Iris pigment epithelial cell (primary cell): ENCODE results near the gene FCAMR.
"Not testable (repeated sequence)": the region's sequence is repeated elsewhere in the genome, so short reads cannot be mapped to it uniquely, and the experiment has no call there.

ENCODE experiments used
- DNase-seq: peaks from one replicate; pipeline ENCODE4 v3.0.0-alpha.2; 2011; ENCODE audit warnings: low read depth

The FCAMR gene

GRCh38 chr1:206931709-206932108, 38.6 kb downstream of the FCAMR start:
- DNase-seq = no peak

GRCh38 chr1:206930210-206930798, 40.0 kb downstream of the FCAMR start:
- no peak for DNase-seq

- DNase-seq = no peak
These were observed 40.7 kb downstream of the FCAMR start for GRCh38 chr1:206929524-206929923.

- no peak for DNase-seq
These were observed 44.0 kb downstream of the FCAMR start for GRCh38 chr1:206926286-206926685.

- DNase-seq = no peak
These were observed 45.0 kb downstream of the FCAMR start for GRCh38 chr1:206925106-206925736.

- no peak for DNase-seq
These were observed 45.6 kb downstream of the FCAMR start for GRCh38 chr1:206924592-206925105.

- DNase-seq = not testable (repeated sequence)
These were observed 46.2 kb downstream of the FCAMR start for GRCh38 chr1:206923961-206924557.

- no peak for DNase-seq
These were observed 47.0 kb downstream of the FCAMR start for GRCh38 chr1:206923009-206923960.

GRCh38 chr1:206922524-206922923, 47.7 kb downstream of the FCAMR start:
- DNase-seq = no peak

- no peak for DNase-seq
These were observed 48.4 kb downstream of the FCAMR start, which contains the start of gene FCMR for GRCh38 chr1:206921772-206922265. TSS of gene FCMR (minus strand) at chr1:206921941. CDS start at chr1:206921854, 87 bp downstream.

- DNase-seq = no peak
These were observed 52.2 kb downstream of the FCAMR start for GRCh38 chr1:206918076-206918475.

GRCh38 chr1:206916000-206916709, 54.1 kb downstream of the FCAMR start:
- no peak for DNase-seq

- no peak for DNase-seq
These were observed 55.1 kb downstream of the FCAMR start for GRCh38 chr1:206915030-206915735.

GRCh38 chr1:206913766-206914537, 56.3 kb downstream of the FCAMR start:
- no peak for DNase-seq

GRCh38 chr1:206912445-206913095, 57.7 kb downstream of the FCAMR start:
- peak; percentile 68 for DNase-seq

GRCh38 chr1:206911064-206911663, 59.1 kb downstream of the FCAMR start:
- DNase-seq = peak; percentile 66

GRCh38 chr1:206909883-206910318, 60.4 kb downstream of the FCAMR start:
- no peak for DNase-seq

- DNase-seq = no peak
These were observed 60.9 kb downstream of the FCAMR start for GRCh38 chr1:206909161-206909882.
